ENCODE results near the gene MEF2B.

DNA sequence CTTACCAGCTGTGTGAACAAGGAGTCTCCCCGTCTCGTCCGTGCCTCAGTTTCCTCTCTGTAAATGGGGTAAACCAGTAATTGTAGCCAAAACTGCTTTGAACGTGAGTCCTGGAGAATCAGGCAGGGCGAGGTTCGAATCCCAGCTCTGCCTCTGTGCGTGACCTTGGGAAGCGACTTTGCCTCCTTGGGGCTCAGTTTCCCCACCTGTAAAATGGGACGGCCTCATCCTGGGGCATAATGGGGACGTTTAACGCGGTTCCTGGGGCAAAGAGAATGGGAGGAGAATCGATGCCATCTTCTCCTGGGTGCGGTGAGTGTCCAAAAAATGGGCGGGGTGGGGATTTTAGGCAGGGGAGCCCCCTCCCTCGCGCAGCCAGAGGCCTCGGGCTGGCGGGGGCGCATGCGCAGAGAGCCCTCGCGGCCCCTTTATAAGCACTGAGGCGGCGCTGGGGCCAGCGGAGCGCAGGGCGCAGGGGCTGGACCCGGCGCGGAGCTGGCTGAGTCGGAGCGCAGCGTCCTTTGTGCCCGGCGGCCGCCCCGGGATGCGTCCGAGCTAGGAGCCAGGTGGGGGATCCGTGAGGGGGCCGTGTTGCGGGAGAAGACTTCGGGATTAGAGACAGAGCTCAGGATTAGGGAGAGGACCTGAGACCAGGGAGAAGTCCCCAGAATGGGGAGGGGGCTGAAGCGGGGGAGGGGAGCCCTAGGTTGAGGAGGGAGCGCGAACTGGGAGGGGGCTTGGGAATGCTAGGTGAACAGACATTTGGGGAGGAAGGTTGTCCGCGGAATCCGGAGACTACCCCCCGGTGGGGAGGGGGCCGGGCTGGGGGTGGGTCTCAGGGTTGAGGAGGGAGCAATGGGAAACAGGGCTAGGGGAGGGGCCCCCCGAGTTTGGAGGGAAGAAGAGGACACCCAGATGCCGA is 41.7 kb upstream of the MEF2B start, which contains the start of gene NCAN:
- TF ChIP-seq, protein P1, sequence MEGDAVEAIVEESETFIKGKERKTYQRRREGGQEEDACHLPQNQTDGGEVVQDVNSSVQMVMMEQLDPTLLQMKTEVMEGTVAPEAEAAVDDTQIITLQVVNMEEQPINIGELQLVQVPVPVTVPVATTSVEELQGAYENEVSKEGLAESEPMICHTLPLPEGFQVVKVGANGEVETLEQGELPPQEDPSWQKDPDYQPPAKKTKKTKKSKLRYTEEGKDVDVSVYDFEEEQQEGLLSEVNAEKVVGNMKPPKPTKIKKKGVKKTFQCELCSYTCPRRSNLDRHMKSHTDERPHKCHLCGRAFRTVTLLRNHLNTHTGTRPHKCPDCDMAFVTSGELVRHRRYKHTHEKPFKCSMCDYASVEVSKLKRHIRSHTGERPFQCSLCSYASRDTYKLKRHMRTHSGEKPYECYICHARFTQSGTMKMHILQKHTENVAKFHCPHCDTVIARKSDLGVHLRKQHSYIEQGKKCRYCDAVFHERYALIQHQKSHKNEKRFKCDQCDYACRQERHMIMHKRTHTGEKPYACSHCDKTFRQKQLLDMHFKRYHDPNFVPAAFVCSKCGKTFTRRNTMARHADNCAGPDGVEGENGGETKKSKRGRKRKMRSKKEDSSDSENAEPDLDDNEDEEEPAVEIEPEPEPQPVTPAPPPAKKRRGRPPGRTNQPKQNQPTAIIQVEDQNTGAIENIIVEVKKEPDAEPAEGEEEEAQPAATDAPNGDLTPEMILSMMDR (IDR thresholded peaks at IDR 0.05), result no peak
- TF ChIP-seq POLR2AphosphoS5 (IDR thresholded peaks at IDR 0.05) (no peak), EP300 (IDR thresholded peaks at IDR 0.05) (no peak)
